DOHH2 (cell line): ENCODE measurements around the gene TPM1.

Source experiments
- H3F3A ChIP-seq: fragments of 200-600 bp; sonication (generic), shearing (Covaris generic); 2 replicates; pipeline ENCODE4 v1.6.0; 2016; ENCODE audit warnings: antibody characterized with exemption, mild to moderate bottlenecking; ENCODE audit not compliant: control insufficient read depth, insufficient read depth
- H3K27ac ChIP-seq: fragments of 200-600 bp; sonication (generic); 2 replicates; pipeline ENCODE4 v1.5.1; 2014; ENCODE audit warnings: low read depth, mild to moderate bottlenecking, low read length, moderate library complexity
- H3K27me3 ChIP-seq: fragments of 200-600 bp; sonication (generic); 2 replicates; pipeline ENCODE4 v1.6.1; 2014; ENCODE audit warnings: mild to moderate bottlenecking, low read length, mixed read lengths; ENCODE audit not compliant: control insufficient read depth
- H3K36me3 ChIP-seq: fragments of 200-600 bp; sonication (generic); 2 replicates; pipeline ENCODE4 v1.6.1; 2014; ENCODE audit warnings: mild to moderate bottlenecking, low read length, moderate library complexity, mixed read lengths; ENCODE audit not compliant: control insufficient read depth
- H3K4me1 ChIP-seq: fragments of 200-600 bp; sonication (generic); 2 replicates; pipeline ENCODE4 v1.6.1; 2014; ENCODE audit warnings: mild to moderate bottlenecking, low read length, mixed read lengths; ENCODE audit not compliant: control insufficient read depth
- H3K4me2 ChIP-seq: fragments of 200-600 bp; sonication (generic); 2 replicates; pipeline ENCODE4 v1.6.0; 2014; ENCODE audit warnings: mild to moderate bottlenecking, low read length, moderate library complexity
- H3K4me3 ChIP-seq: fragments of 200-600 bp; sonication (generic); 2 replicates; pipeline ENCODE4 v1.5.1; 2014; ENCODE audit warnings: mild to moderate bottlenecking, low read length, mixed read lengths
- H3K79me2 ChIP-seq: fragments of 200-600 bp; sonication (generic); 2 replicates; pipeline ENCODE4 v1.6.1; 2014; ENCODE audit warnings: mild to moderate bottlenecking, low read length, mixed read lengths; ENCODE audit not compliant: control insufficient read depth
- H3K9me2 ChIP-seq: fragments of 200-600 bp; sonication (generic); replicated peaks from 2 replicates; pipeline ENCODE4 v1.6.1; 2014; ENCODE audit warnings: mild to moderate bottlenecking, low read length, mixed read lengths; ENCODE audit not compliant: control insufficient read depth
- H3K9me3 ChIP-seq: fragments of 200-600 bp; sonication (generic); 2 replicates; pipeline ENCODE4 v1.6.1; 2014; ENCODE audit warnings: antibody characterized with exemption, low read length, mixed read lengths; ENCODE audit not compliant: control insufficient read depth, insufficient read depth
- H4K20me1 ChIP-seq: fragments of 200-600 bp; sonication (generic); 2 replicates; pipeline ENCODE4 v1.6.0; 2014; ENCODE audit warnings: low read depth, mild to moderate bottlenecking, antibody characterized with exemption, low read length, moderate library complexity; ENCODE audit not compliant: control insufficient read depth, insufficient read depth
- CTCF ChIP-seq: fragments of 200-600 bp; sonication (generic); IDR thresholded peaks from one replicate; pipeline ENCODE4 v1.5.1; 2014; ENCODE audit warnings: antibody characterized with exemption, mild to moderate bottlenecking, low read depth, low read length; ENCODE audit not compliant: poor library complexity, severe bottlenecking
- EZH2phosphoT487 ChIP-seq: fragments of 200-600 bp; sonication (generic); IDR thresholded peaks from 2 replicates; pipeline ENCODE4 v1.6.1; 2017; ENCODE audit warnings: borderline replicate concordance, mild to moderate bottlenecking, antibody characterized with exemption, low read length, moderate library complexity, mixed read lengths

The TPM1 gene

GRCh38 chr15:63052961-63053698 lies 10.6 kb downstream of the TPM1 start:
- TF ChIP-seq EZH2phosphoT487: no peak
- no peak for TF ChIP-seq CTCF
- Histone ChIP-seq H3K4me1 (peaks cover 6% of the 10 kb centered on the region), H3K79me2 (no peaks in the 10 kb centered on the region), H3K9me2 (no peaks in the 10 kb centered on the region), H3K9me3 (no peaks in the 10 kb centered on the region), H3K27me3 (peaks cover 16% of the 10 kb centered on the region), H3K27ac (no peak overlapping the region), H3K4me3 (no peak overlapping the region), H4K20me1 (no peaks in the 10 kb centered on the region), H3F3A (no peaks in the 10 kb centered on the region), H3K36me3 (no peaks in the 10 kb centered on the region), H3K4me2 (no peak overlapping the region)

- H3K36me3 ChIP-seq: no peaks in the 10 kb centered on the region
- no peaks in the 10 kb centered on the region for H3K4me1 ChIP-seq
- no peaks in the 10 kb centered on the region for H3K79me2 ChIP-seq
- TF ChIP-seq CTCF (no peak), EZH2phosphoT487 (no peak)
- no peaks in the 10 kb centered on the region for H3K9me2 ChIP-seq
- no peaks in the 10 kb centered on the region for H3F3A ChIP-seq
- H3K9me3 ChIP-seq: no peaks in the 10 kb centered on the region
- H3K4me2 ChIP-seq: no peak overlapping the region
- peaks cover 9% of the 10 kb centered on the region for H3K27me3 ChIP-seq
- H3K27ac ChIP-seq: no peak overlapping the region
- no peak overlapping the region for H3K4me3 ChIP-seq
- no peaks in the 10 kb centered on the region for H4K20me1 ChIP-seq
Observed at GRCh38 chr15:63054281-63054683, 11.7 kb downstream of the TPM1 start.

GRCh38 chr15:63054985-63055384 lies 12.4 kb downstream of the TPM1 start:
- Histone ChIP-seq H3K4me1 (no peaks in the 10 kb centered on the region), H3K4me3 (no peak overlapping the region), H3K9me2 (no peaks in the 10 kb centered on the region), H3K79me2 (no peaks in the 10 kb centered on the region), H3K27ac (no peak overlapping the region), H3K27me3 (peaks cover 6% of the 10 kb centered on the region), H4K20me1 (no peaks in the 10 kb centered on the region), H3K4me2 (no peak overlapping the region), H3F3A (no peaks in the 10 kb centered on the region), H3K9me3 (no peaks in the 10 kb centered on the region), H3K36me3 (no peaks in the 10 kb centered on the region)
- no peak for TF ChIP-seq CTCF
